ENCODE measurements around the gene TFDP1.

TFDP1 gene

GRCh38 chr13:113627136-113627535, 42.6 kb downstream of the TFDP1 start:
- TF ChIP-seq CTCF (IDR thresholded peaks at IDR 0.05; ENCODE audit: low read depth, low read length), result no peak
- H3K4me3 ChIP-seq (replicated peaks in 1 of 2; ENCODE audit: low read depth in 2 of 2, low read length in 2 of 2), result no peak overlapping the region
- no peak for DNase-seq (ENCODE audit: low read depth in 2 of 2)

GRCh38 chr13:113628291-113629270, 44.0 kb downstream of the TFDP1 start:
- no peak for DNase-seq (ENCODE audit: low read depth in 2 of 2)
- TF ChIP-seq CTCF (IDR thresholded peaks at IDR 0.05; ENCODE audit: low read depth, low read length), result no peak

GRCh38 chr13:113629866-113630265, 45.3 kb downstream of the TFDP1 start:
- TF ChIP-seq CTCF (IDR thresholded peaks at IDR 0.05; ENCODE audit: low read depth, low read length), result no peak
- no peak overlapping the region for H3K4me3 ChIP-seq (replicated peaks in 1 of 2; ENCODE audit: low read depth in 2 of 2, low read length in 2 of 2)
- DNase-seq (ENCODE audit: low read depth in 2 of 2), result no peak

More at GRCh38 chr13:113628291-113629270, 44.0 kb downstream of the TFDP1 start:
- no peak overlapping the region for H3K4me3 ChIP-seq (replicated peaks in 1 of 2; ENCODE audit: low read depth in 2 of 2, low read length in 2 of 2)

- H3K4me3 ChIP-seq (replicated peaks in 1 of 2; ENCODE audit: low read depth in 2 of 2, low read length in 2 of 2), result no peak overlapping the region
- TF ChIP-seq CTCF (IDR thresholded peaks at IDR 0.05; ENCODE audit: low read depth, low read length), result no peak
- DNase-seq (ENCODE audit: low read depth in 2 of 2), result no peak
Measured at GRCh38 chr13:113630296-113630695, 45.7 kb downstream of the TFDP1 start.

- DNase-seq (ENCODE audit: low read depth in 2 of 2), result no peak
- H3K4me3 ChIP-seq (replicated peaks in 1 of 2; ENCODE audit: low read depth in 2 of 2, low read length in 2 of 2), result no peak overlapping the region
- TF ChIP-seq CTCF (IDR thresholded peaks at IDR 0.05; ENCODE audit: low read depth, low read length), result no peak
Measured at GRCh38 chr13:113630804-113631203, 46.3 kb downstream of the TFDP1 start.

GRCh38 chr13:113631341-113632095, 47.0 kb downstream of the TFDP1 start:
- DNase-seq (ENCODE audit: low read depth in 2 of 2), result no peak
- no peak overlapping the region for H3K4me3 ChIP-seq (replicated peaks in 1 of 2; ENCODE audit: low read depth in 2 of 2, low read length in 2 of 2)
- no peak for TF ChIP-seq CTCF (IDR thresholded peaks at IDR 0.05; ENCODE audit: low read depth, low read length)
